ENCODE results near the gene CREBBP.

GRCh38 chr16:3839402-3840184 is 40.9 kb downstream of the CREBBP start:
- TF ChIP-seq CTCF (IDR thresholded peaks at IDR 0.05) (no peak), ZFX (IDR thresholded peaks at IDR 0.05; ENCODE audit: borderline replicate concordance) (no peak)
